Stomach (tissue), 4 donors: ENCODE data around the gene FOSB.

Experiments
- EP300 ChIP-seq: sonication (generic); formaldehyde crosslinking; IDR thresholded peaks from one replicate; pipeline ENCODE4 v1.6.1; 2017; ENCODE audit warnings: antibody characterized with exemption
- POLR2A ChIP-seq, 4 donors: fragments of 450-650 bp; IDR thresholded peaks; one replicate each; pipeline ENCODE4 v1.6.1; 2016; ENCODE audit warnings: antibody characterized with exemption in 4 of 4, control low read depth in 2 of 4, mild to moderate bottlenecking in 1 of 4, moderate library complexity in 1 of 4
- POLR2AphosphoS5 ChIP-seq, 3 donors: sonication (generic); formaldehyde crosslinking; IDR thresholded peaks; one replicate each; pipeline ENCODE4 v1.6.1; 2016; ENCODE audit warnings: antibody characterized with exemption in 3 of 3
- TF ChIP-seq, protein P1 (sequence below), 7 experiments: fragments of 450-650 bp in 4 of 7; fragments of 200-600 bp in 3 of 7; sonication (generic) in 3 of 7; IDR thresholded peaks; one replicate each; pipeline ENCODE4 v1.5.1; 2016 to 2019; ENCODE audit warnings: antibody characterized with exemption in 7 of 7, control low read depth in 2 of 7, mild to moderate bottlenecking in 1 of 7

DNA sequence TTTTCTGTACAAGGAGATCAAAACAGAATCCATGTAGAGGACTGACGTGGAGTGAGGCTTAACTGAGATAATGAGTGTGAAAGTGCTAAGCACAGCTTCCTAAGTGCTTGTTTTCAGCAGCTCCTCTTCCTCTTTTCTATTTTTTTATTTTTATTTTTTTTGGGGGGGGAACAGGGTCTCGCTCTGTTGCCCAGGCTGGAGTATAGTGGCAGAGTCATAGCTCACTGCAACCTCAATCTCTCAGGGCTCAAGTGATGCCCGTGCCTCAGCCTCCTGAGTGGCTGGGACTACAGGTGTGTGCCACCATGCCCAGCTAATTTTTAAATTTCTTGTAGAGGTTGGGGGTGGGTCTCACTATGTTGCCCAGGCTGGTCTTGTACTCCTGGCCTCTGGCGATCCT is 5.6 kb upstream of the FOSB start:
- TF ChIP-seq POLR2A (IDR thresholded peaks at IDR 0.05) (no peak), POLR2AphosphoS5 (IDR thresholded peaks at IDR 0.05) (no peak), EP300 (no peak)
- TF ChIP-seq, protein P1, sequence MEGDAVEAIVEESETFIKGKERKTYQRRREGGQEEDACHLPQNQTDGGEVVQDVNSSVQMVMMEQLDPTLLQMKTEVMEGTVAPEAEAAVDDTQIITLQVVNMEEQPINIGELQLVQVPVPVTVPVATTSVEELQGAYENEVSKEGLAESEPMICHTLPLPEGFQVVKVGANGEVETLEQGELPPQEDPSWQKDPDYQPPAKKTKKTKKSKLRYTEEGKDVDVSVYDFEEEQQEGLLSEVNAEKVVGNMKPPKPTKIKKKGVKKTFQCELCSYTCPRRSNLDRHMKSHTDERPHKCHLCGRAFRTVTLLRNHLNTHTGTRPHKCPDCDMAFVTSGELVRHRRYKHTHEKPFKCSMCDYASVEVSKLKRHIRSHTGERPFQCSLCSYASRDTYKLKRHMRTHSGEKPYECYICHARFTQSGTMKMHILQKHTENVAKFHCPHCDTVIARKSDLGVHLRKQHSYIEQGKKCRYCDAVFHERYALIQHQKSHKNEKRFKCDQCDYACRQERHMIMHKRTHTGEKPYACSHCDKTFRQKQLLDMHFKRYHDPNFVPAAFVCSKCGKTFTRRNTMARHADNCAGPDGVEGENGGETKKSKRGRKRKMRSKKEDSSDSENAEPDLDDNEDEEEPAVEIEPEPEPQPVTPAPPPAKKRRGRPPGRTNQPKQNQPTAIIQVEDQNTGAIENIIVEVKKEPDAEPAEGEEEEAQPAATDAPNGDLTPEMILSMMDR (IDR thresholded peaks at IDR 0.05): no peak
